Testis (tissue), 2 donors: Measurements from ENCODE around the gene REP15.

Experiments used
- POLR2A ChIP-seq: fragments of 450-650 bp; IDR thresholded peaks from one replicate; pipeline ENCODE4 v1.6.1; 2017; ENCODE audit warnings: antibody characterized with exemption, mild to moderate bottlenecking, moderate library complexity
- TF ChIP-seq, protein P1 (sequence below), 3 experiments: fragments of 450-650 bp in 2 of 3; fragments of 200-600 bp in 1 of 3; sonication (generic) in 1 of 3; IDR thresholded peaks; one replicate each; pipeline ENCODE4 v1.5.1; 2016 to 2019; ENCODE audit warnings: antibody characterized with exemption in 3 of 3, mild to moderate bottlenecking in 2 of 3, moderate library complexity in 1 of 3

DNA sequence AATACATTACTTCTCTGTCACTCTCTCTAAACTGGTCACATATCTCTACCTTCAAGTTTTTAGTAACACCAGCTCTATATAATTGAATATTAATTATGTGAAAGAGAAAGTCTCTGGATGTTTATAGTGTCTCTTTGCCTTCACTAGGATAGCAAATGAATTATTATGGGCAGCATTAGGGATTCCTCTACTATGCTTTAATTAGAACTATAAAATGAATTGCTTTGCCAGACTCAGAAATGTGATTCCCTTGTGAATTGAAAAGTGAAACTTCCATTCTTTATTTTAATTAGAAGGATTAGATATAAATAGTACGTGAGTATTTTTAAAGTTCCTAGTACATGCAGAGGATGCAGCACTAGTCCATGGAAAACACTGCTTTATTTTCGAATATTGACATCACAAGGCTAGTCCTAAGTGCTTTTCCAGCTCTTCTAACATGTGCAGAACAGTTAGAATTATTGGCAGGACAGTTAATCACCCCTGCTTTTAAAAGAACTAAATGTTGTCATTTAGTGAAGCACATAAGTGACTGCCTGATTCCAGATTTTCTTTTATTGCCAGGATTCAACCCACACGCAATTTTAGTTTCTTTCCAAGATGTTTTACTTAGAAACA is 23.0 kb upstream of the REP15 start:
- TF ChIP-seq, protein P1, sequence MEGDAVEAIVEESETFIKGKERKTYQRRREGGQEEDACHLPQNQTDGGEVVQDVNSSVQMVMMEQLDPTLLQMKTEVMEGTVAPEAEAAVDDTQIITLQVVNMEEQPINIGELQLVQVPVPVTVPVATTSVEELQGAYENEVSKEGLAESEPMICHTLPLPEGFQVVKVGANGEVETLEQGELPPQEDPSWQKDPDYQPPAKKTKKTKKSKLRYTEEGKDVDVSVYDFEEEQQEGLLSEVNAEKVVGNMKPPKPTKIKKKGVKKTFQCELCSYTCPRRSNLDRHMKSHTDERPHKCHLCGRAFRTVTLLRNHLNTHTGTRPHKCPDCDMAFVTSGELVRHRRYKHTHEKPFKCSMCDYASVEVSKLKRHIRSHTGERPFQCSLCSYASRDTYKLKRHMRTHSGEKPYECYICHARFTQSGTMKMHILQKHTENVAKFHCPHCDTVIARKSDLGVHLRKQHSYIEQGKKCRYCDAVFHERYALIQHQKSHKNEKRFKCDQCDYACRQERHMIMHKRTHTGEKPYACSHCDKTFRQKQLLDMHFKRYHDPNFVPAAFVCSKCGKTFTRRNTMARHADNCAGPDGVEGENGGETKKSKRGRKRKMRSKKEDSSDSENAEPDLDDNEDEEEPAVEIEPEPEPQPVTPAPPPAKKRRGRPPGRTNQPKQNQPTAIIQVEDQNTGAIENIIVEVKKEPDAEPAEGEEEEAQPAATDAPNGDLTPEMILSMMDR (IDR thresholded peaks at IDR 0.05): no peak
- TF ChIP-seq POLR2A: no peak
